Glutamatergic neuron (in vitro differentiated cells): ENCODE data around the gene ECD. TPM values are rescaled to one million over a fixed set of nuclear protein-coding genes. Genes with fewer than 3 reads are reported as not detected.

Source experiments
- DNase-seq: peaks from one replicate; pipeline ENCODE4 v3.0.0; 2022
- H3K27ac Mint-ChIP-seq: one replicate; pipeline ENCODE4 v1.8.0; 2020; ENCODE audit warnings: mild to moderate bottlenecking, mixed read lengths, inconsistent platforms; ENCODE audit not compliant: unreplicated experiment
- H3K27me3 Mint-ChIP-seq: one replicate; pipeline ENCODE4 v1.8.0; 2020; ENCODE audit warnings: mild to moderate bottlenecking, moderate library complexity, mixed read lengths, inconsistent platforms; ENCODE audit not compliant: unreplicated experiment
- H3K36me3 Mint-ChIP-seq: one replicate; pipeline ENCODE4 v1.8.0; 2020; ENCODE audit warnings: mild to moderate bottlenecking, mixed read lengths, inconsistent platforms; ENCODE audit not compliant: unreplicated experiment
- H3K4me1 Mint-ChIP-seq: one replicate; pipeline ENCODE4 v1.8.0; 2020; ENCODE audit warnings: mild to moderate bottlenecking, low read depth, mixed read lengths, inconsistent platforms; ENCODE audit not compliant: unreplicated experiment
- H3K4me3 Mint-ChIP-seq: one replicate; pipeline ENCODE4 v1.8.0; 2020; ENCODE audit warnings: mild to moderate bottlenecking, mixed read lengths, inconsistent platforms; ENCODE audit not compliant: unreplicated experiment
- H3K9me3 Mint-ChIP-seq: one replicate; pipeline ENCODE4 v1.8.0; 2020; ENCODE audit warnings: mild to moderate bottlenecking, moderate library complexity, mixed read lengths, inconsistent platforms; ENCODE audit not compliant: unreplicated experiment
- long read RNA-seq: library from polyadenylated mRNA; unstranded; transcript quantifications from one replicate; pipeline ENCODE4 v2.0.0, GENCODE V29; 2020; ENCODE audit not compliant: unreplicated experiment
- total RNA-seq: library from RNA; stranded (reverse); fragmentation: NEBNext Ultra II Directional; extraction: Animal tissue kit (Norgen Biotek cat#: 25700); gene quantifications from one replicate; pipeline ENCODE4 v1.2.1, GENCODE V29; 2021; ENCODE audit not compliant: unreplicated experiment
- TF ChIP-seq, protein P1 (sequence below): fragments of 200-600 bp; sonication (generic); IDR thresholded peaks from one replicate; pipeline ENCODE4 v1.5.0; 2021; ENCODE audit not compliant: partially characterized antibody, unreplicated experiment

ECD gene
- total RNA-seq = 31.3 TPM
- long read RNA-seq, transcript ECD-201 (14 exons, 3,069 nt) = major isoform, 17 of 21 reads
- long read RNA-seq, partial matches to known transcripts = 1 of 21 reads
- long read RNA-seq, other reads (novel, unspliced or antisense) = 3 of 21 reads

DNA sequence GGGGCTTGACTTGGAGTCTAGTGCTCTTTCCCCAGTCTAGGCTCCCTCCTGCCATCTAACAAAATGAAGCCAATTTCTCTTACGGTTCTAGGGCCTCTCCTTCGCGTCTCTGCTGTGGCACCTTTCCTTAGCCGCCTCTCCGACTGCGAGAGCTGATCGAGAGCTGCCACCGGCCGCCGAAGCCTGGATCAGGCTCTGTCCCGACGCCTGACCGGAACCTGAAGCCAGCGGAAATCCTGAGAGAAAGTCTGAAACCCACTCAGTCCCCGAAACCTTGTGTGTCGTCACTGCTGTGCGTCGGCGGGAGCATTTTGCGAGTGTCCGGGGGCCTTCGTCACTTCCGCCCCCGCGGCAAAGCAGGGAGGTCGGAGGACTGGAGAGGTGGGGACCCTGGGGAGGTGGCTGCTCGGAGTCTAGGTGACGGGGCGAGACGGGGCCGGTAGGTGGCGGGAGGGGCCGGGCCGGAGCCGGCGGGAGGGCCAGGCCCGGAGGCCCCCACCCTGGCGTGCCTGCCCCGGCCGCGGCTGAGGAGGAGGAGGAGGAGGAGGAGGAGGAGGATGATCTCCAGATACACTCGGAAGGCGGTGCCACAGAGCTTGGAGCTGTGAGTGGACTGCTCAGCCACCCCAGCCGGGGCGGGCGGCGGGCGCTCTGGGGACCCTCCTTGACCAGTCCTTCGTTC is at the start of gene ECD, which contains the start of gene FAM149B1:
Gene ECD (minus strand): TSS at position 226 of the 682 bp plus-strand sequence. CDS start 4,071 bp downstream, outside the sequence.
Gene FAM149B1 (plus strand): TSS at position 337 of the 682 bp plus-strand sequence. CDS start 221 bp downstream, at position 558.
- peaks cover 5% of the 10 kb centered on the region for H3K27me3 Mint-ChIP-seq
- H3K4me1 Mint-ChIP-seq = peaks cover 4% of the 10 kb centered on the region
- H3K27ac Mint-ChIP-seq = peak within 1 kb of the TSS; percentile 99
- peaks cover 3% of the 10 kb centered on the region for H3K9me3 Mint-ChIP-seq
- H3K4me3 Mint-ChIP-seq = peak within 1 kb of the TSS; percentile 99
- H3K36me3 Mint-ChIP-seq = no peaks in the 10 kb centered on the region
- TF ChIP-seq, protein P1, sequence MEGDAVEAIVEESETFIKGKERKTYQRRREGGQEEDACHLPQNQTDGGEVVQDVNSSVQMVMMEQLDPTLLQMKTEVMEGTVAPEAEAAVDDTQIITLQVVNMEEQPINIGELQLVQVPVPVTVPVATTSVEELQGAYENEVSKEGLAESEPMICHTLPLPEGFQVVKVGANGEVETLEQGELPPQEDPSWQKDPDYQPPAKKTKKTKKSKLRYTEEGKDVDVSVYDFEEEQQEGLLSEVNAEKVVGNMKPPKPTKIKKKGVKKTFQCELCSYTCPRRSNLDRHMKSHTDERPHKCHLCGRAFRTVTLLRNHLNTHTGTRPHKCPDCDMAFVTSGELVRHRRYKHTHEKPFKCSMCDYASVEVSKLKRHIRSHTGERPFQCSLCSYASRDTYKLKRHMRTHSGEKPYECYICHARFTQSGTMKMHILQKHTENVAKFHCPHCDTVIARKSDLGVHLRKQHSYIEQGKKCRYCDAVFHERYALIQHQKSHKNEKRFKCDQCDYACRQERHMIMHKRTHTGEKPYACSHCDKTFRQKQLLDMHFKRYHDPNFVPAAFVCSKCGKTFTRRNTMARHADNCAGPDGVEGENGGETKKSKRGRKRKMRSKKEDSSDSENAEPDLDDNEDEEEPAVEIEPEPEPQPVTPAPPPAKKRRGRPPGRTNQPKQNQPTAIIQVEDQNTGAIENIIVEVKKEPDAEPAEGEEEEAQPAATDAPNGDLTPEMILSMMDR = peak; percentile 63
- DNase-seq = peak; percentile 95

GRCh38 chr10:73215749-73216148 is 47.9 kb upstream of the ECD start:
- Mint-ChIP-seq H3K27me3 (no peaks in the 10 kb centered on the region), H3K4me1 (no peaks in the 10 kb centered on the region), H3K4me3 (no peak overlapping the region), H3K9me3 (peaks cover 2% of the 10 kb centered on the region), H3K27ac (no peak overlapping the region), H3K36me3 (no peaks in the 10 kb centered on the region)
- no peak for DNase-seq
- TF ChIP-seq, protein P1 = no peak

- Mint-ChIP-seq H3K27me3 (no peaks in the 10 kb centered on the region), H3K4me1 (no peaks in the 10 kb centered on the region), H3K9me3 (peaks cover 2% of the 10 kb centered on the region), H3K36me3 (peaks cover under 1% of the 10 kb centered on the region), H3K27ac (no peak overlapping the region), H3K4me3 (no peak overlapping the region)
- TF ChIP-seq, protein P1 = no peak
- DNase-seq = no peak
Measured at GRCh38 chr10:73211106-73211811, 43.5 kb upstream of the ECD start.

GRCh38 chr10:73210395-73211105 is 42.7 kb upstream of the ECD start:
- no peak overlapping the region for H3K4me3 Mint-ChIP-seq
- H3K27ac Mint-ChIP-seq = no peak overlapping the region
- no peaks in the 10 kb centered on the region for H3K27me3 Mint-ChIP-seq
- H3K36me3 Mint-ChIP-seq = peaks cover 8% of the 10 kb centered on the region
- DNase-seq = no peak
- no peaks in the 10 kb centered on the region for H3K4me1 Mint-ChIP-seq
- peaks cover 4% of the 10 kb centered on the region for H3K9me3 Mint-ChIP-seq
- TF ChIP-seq, protein P1 = no peak
